AG04450 (cell line): ENCODE measurements around the gene OR8B12. TPM values are rescaled to one million over a fixed set of nuclear protein-coding genes. Genes with fewer than 3 reads are reported as not detected.

Experiments
- CTCF ChIA-PET: fragments of 300-600, 350-600 bp; formaldehyde crosslinking; extraction: SDS; loops from one replicate; lab custom pipeline; 2022; ENCODE audit warnings: antibody characterized with exemption, inconsistent platforms; lab: Charles Lee
- POLR2A ChIA-PET: fragments of 350-600 bp; formaldehyde crosslinking; extraction: SDS; loops from one replicate; lab custom pipeline; 2021; ENCODE audit warnings: antibody characterized with exemption, inconsistent platforms; lab: Yijun Ruan, JAX
- DNase-seq: peaks from one replicate; pipeline ENCODE4 v3.0.0-alpha.2; 2011; ENCODE audit warnings: low read depth, low spot score
- H3K27ac ChIP-seq: one replicate; pipeline ENCODE4 v1.5.1; 2012; ENCODE audit warnings: low read depth, low read length, control low read depth
- H3K27me3 ChIP-seq: one replicate; pipeline ENCODE4 v1.6.0; 2012; ENCODE audit warnings: low read length; ENCODE audit not compliant: control insufficient read depth, insufficient read depth
- H3K4me3 ChIP-seq: 2 replicates; pipeline ENCODE4 v1.5.1; 2011; ENCODE audit warnings: mild to moderate bottlenecking, low read depth, low read length, control low read depth
- H3K9me3 ChIP-seq: 2 replicates; pipeline ENCODE4 v1.5.1; 2012; ENCODE audit warnings: low read length; ENCODE audit not compliant: control insufficient read depth, insufficient read depth
- CTCF ChIP-seq: IDR thresholded peaks from 2 replicates; pipeline ENCODE4 v1.5.1; 2011; ENCODE audit warnings: low read depth, low read length, control low read depth, inconsistent platforms
- polyA minus RNA-seq: library from RNA; depleted of rRNA, polyadenylated mRNA; stranded (reverse); fragments of >200 nt; gene quantifications from 2 replicates; pipeline ENCODE4 v1.2.3, GENCODE V29; 2011; rRNA and poly(A)+ RNA removed
- polyA plus RNA-seq: library from polyadenylated mRNA; depleted of rRNA; stranded (reverse); fragments of >200 nt; gene quantifications from 2 replicates; pipeline ENCODE4 v1.2.3, GENCODE V29; 2011; rRNA removed

OR8B12 gene
- not detected in 2 replicates for polyA plus RNA-seq
- not detected in 2 replicates for polyA minus RNA-seq

- ChIA-PET CTCF (no interaction called here), POLR2A (no interaction called here)
- no peak within 1 kb of the TSS for H3K4me3 ChIP-seq
- H3K27me3 ChIP-seq = no peaks in the 10 kb centered on the region
- no peak for TF ChIP-seq CTCF
- H3K9me3 ChIP-seq = no peaks in the 10 kb centered on the region
- no peak within 1 kb of the TSS for H3K27ac ChIP-seq
- no peak for DNase-seq
Measured at GRCh38 chr11:124543554-124543953, at the start of gene OR8B12. TSS of gene OR8B12 (minus strand) at chr11:124543654. CDS start at chr11:124543654, 0 bp downstream.

GRCh38 chr11:124592627-124593026, 49.2 kb upstream of the OR8B12 start:
- H3K27me3 ChIP-seq = peaks cover 15% of the 10 kb centered on the region
- CTCF ChIA-PET = interaction anchor here (0.9 to 1.2 kb wide), 2 partner anchors 9 to 177 kb away, joined by 3 to 5 read pairs; no protein-coding TSS in a partner anchor
- POLR2A ChIA-PET = no interaction called here
- TF ChIP-seq CTCF = no peak
- H3K9me3 ChIP-seq = no peaks in the 10 kb centered on the region
- H3K4me3 ChIP-seq = no peak overlapping the region
- no peak overlapping the region for H3K27ac ChIP-seq
- no peak for DNase-seq

GRCh38 chr11:124591430-124591829, 48.0 kb upstream of the OR8B12 start:
- Histone ChIP-seq H3K4me3 (no peak overlapping the region), H3K27me3 (peaks cover 15% of the 10 kb centered on the region), H3K27ac (no peak overlapping the region), H3K9me3 (no peaks in the 10 kb centered on the region)
- no peak for TF ChIP-seq CTCF
- POLR2A ChIA-PET = no interaction called here
- DNase-seq = no peak
- CTCF ChIA-PET = no interaction called here

- peak; percentile 23 for DNase-seq
- Histone ChIP-seq H3K9me3 (no peaks in the 10 kb centered on the region), H3K4me3 (no peak overlapping the region), H3K27ac (no peak overlapping the region), H3K27me3 (peaks cover 10% of the 10 kb centered on the region)
- CTCF ChIA-PET = interaction anchor here (0.6 to 4.0 kb wide), 19 partner anchors 10 to 523 kb away, joined by 3 to 117 read pairs (median 3); no protein-coding TSS in a partner anchor
- peak; percentile 74 for TF ChIP-seq CTCF
- POLR2A ChIA-PET = no interaction called here
Measured at GRCh38 chr11:124586238-124586860, 42.9 kb upstream of the OR8B12 start.

GRCh38 chr11:124584681-124585372, 41.4 kb upstream of the OR8B12 start:
- POLR2A ChIA-PET = no interaction called here
- Histone ChIP-seq H3K4me3 (no peak overlapping the region), H3K27me3 (peaks cover 10% of the 10 kb centered on the region), H3K9me3 (no peaks in the 10 kb centered on the region), H3K27ac (no peak overlapping the region)
- no peak for DNase-seq
- CTCF ChIA-PET = interaction anchor here (0.6 to 4.0 kb wide), 17 partner anchors 9 to 516 kb away, joined by 3 to 117 read pairs (median 8); no protein-coding TSS in a partner anchor
- TF ChIP-seq CTCF = no peak
